ENCODE results near the gene RPUSD3. TPM values are rescaled to one million over a fixed set of nuclear protein-coding genes. Genes with fewer than 3 reads are reported as not detected.

RPUSD3 gene, protein sequence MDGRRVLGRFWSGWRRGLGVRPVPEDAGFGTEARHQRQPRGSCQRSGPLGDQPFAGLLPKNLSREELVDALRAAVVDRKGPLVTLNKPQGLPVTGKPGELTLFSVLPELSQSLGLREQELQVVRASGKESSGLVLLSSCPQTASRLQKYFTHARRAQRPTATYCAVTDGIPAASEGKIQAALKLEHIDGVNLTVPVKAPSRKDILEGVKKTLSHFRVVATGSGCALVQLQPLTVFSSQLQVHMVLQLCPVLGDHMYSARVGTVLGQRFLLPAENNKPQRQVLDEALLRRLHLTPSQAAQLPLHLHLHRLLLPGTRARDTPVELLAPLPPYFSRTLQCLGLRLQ
- total RNA-seq, result 10 to 100 TPM; 56.9 to 67.1 TPM
- polyA plus RNA-seq (2013, experiment 1 of 2), result 52.2 TPM
- polyA plus RNA-seq (2013, experiment 2 of 2), result 47.5 TPM
- long read RNA-seq, experiment 1, transcript RPUSD3-201 (9 exons, 1,225 nt), result major isoform, 22 of 36 reads
- long read RNA-seq, experiment 1, partial matches to known transcripts, result 6 of 36 reads
- long read RNA-seq, experiment 1, other reads (novel, unspliced or antisense), result 6 of 36 reads
- long read RNA-seq, experiment 2, transcript RPUSD3-201 (9 exons, 1,225 nt), result major isoform, 51 of 72 reads
- long read RNA-seq, experiment 2, transcript RPUSD3-216 (4 exons, 2,491 nt), result minor isoform, 13 of 72 reads
- long read RNA-seq, experiment 2, partial matches to known transcripts, result 0 of 72 reads
- long read RNA-seq, experiment 2, other reads (novel, unspliced or antisense), result 8 of 72 reads
- long read RNA-seq, experiment 3, transcript RPUSD3-216 (4 exons, 2,491 nt), result minor isoform, 18 of 152 reads
- long read RNA-seq, experiment 3, transcript RPUSD3-201 (9 exons, 1,225 nt), result major isoform, 90 of 152 reads
- long read RNA-seq, experiment 3, partial matches to known transcripts, result 6 of 152 reads
- long read RNA-seq, experiment 3, other reads (novel, unspliced or antisense), result 31 of 152 reads
- long read RNA-seq, experiment 4, transcript RPUSD3-201 (9 exons, 1,225 nt), result major isoform, 145 of 193 reads
- long read RNA-seq, experiment 4, transcript RPUSD3-216 (4 exons, 2,491 nt), result minor isoform, 23 of 193 reads
- long read RNA-seq, experiment 4, partial matches to known transcripts, result 1 of 193 reads
- long read RNA-seq, experiment 4, other reads (novel, unspliced or antisense), result 21 of 193 reads

DNA sequence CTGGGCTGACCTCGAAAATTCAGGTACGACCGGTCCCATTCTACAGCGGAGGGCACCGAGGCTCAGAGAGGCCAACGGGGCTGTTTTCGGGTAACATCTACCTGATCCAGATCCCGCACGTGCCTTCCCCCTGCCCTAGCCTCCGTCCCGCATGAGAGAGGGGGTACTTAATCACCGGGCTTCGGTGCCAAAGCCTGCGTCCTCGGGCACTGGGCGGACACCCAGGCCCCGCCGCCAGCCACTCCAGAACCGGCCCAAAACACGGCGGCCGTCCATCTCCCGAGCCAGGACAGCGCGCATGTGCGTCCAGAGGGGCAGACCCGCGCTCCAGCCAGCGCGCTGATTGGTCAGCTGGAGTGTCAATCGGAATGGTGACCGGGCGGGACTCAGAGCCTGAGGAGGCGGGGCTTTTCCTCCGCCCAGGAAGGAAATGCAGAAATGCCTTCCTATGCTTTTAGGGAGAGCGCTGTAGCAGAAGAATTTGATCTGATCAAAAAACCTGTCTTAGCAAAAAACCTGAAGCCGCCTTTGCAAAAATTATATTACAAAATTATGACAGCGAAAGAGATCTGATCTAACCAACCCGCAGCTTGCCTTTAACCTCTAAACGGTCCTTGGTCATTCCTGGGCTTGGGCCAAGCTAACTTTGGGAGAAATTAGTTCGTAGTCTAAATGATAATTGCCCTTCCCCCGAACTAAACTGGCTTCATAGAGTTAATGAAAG, at the start of gene RPUSD3:
TSS of gene RPUSD3 (minus strand) at position 294 of the 724 bp plus-strand sequence. CDS start at position 276, 18 bp downstream.
- peaks cover 28% of the 10 kb centered on the region for H3K36me3 Mint-ChIP-seq (ENCODE audit: low read depth)
- no peaks in the 10 kb centered on the region for H3K4me1 Mint-ChIP-seq
- Histone ChIP-seq H3K4me1 (ENCODE audit: control insufficient read depth, insufficient read depth, low read length) (no peaks in the 10 kb centered on the region), H3K9ac (ENCODE audit: extremely low read depth, low read length, poor library complexity, severe bottlenecking) (peak within 1 kb of the TSS; percentile 63), H3K27me3 (ENCODE audit: control insufficient read depth, insufficient read depth, low read length, poor library complexity, severe bottlenecking) (no peaks in the 10 kb centered on the region), H3K27ac (ENCODE audit: low read depth, low read length) (no peak within 1 kb of the TSS), H3K36me3 (ENCODE audit: control insufficient read depth, insufficient read depth, low read length) (peaks cover 21% of the 10 kb centered on the region), H3K9me3 (ENCODE audit: control insufficient read depth, low read length) (no peaks in the 10 kb centered on the region), H3K4me3 (ENCODE audit: low read length) (peak within 1 kb of the TSS; percentile 94)
- TF ChIP-seq, protein P1, sequence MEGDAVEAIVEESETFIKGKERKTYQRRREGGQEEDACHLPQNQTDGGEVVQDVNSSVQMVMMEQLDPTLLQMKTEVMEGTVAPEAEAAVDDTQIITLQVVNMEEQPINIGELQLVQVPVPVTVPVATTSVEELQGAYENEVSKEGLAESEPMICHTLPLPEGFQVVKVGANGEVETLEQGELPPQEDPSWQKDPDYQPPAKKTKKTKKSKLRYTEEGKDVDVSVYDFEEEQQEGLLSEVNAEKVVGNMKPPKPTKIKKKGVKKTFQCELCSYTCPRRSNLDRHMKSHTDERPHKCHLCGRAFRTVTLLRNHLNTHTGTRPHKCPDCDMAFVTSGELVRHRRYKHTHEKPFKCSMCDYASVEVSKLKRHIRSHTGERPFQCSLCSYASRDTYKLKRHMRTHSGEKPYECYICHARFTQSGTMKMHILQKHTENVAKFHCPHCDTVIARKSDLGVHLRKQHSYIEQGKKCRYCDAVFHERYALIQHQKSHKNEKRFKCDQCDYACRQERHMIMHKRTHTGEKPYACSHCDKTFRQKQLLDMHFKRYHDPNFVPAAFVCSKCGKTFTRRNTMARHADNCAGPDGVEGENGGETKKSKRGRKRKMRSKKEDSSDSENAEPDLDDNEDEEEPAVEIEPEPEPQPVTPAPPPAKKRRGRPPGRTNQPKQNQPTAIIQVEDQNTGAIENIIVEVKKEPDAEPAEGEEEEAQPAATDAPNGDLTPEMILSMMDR (conservative IDR thresholded peaks at IDR 0.05), result no peak
- H3K27ac Mint-ChIP-seq, result peak within 1 kb of the TSS; percentile 91
- H3K9me3 Mint-ChIP-seq, result no peaks in the 10 kb centered on the region
- H3K27me3 Mint-ChIP-seq (ENCODE audit: insufficient read depth), result no peaks in the 10 kb centered on the region
- H3K4me3 Mint-ChIP-seq, result peak within 1 kb of the TSS; percentile 95
- 4 to 6% methylated on average over 32 to 42 of the region's 42 CpGs for WGBS, 2 experiments (ENCODE audit: insufficient coverage in 1 of 2, insufficient read length in 1 of 2)
- peak; percentile 99 for DNase-seq

DNA sequence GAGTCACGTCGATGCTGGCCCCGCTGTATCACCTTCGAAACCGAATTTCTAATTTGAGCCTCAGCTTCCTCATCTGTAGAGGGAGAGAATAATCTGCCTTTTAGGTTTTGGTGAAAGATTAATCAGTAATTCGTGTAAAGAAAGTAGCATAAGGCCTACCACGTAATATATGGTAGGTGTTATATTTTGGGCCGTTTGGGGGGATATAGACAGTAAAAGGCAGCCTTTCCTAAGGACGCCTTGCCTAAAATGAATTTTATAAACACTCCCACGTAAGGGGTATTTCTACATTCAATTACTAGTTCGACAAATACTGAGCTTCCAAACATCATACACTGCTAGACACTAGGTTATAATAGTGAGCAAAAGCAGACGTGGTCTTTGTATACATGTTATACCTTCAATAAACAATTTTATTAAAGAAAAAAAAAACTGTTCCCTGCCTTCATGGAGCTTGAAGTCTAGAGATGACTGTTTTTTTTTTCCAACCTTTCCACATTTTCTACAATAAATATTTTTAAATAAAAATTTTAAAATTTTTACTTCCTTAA, 47.3 kb upstream of the RPUSD3 start:
- H3K27ac ChIP-seq (ENCODE audit: low read depth, low read length), result no peak overlapping the region
- Mint-ChIP-seq H3K27me3 (ENCODE audit: insufficient read depth) (no peaks in the 10 kb centered on the region), H3K9me3 (no peaks in the 10 kb centered on the region), H3K4me3 (peak overlapping the region; percentile 96), H3K27ac (peak overlapping the region; percentile 99), H3K4me1 (no peaks in the 10 kb centered on the region), H3K36me3 (ENCODE audit: low read depth) (peaks cover 25% of the 10 kb centered on the region)
- DNase-seq, result no peak
- TF ChIP-seq, protein P1 (conservative IDR thresholded peaks at IDR 0.05), result no peak
- peaks cover 20% of the 10 kb centered on the region for H3K36me3 ChIP-seq (ENCODE audit: control insufficient read depth, insufficient read depth, low read length)
- H3K27me3 ChIP-seq (ENCODE audit: control insufficient read depth, insufficient read depth, low read length, poor library complexity, severe bottlenecking), result peaks cover 7% of the 10 kb centered on the region
- H3K9ac ChIP-seq (ENCODE audit: extremely low read depth, low read length, poor library complexity, severe bottlenecking), result peak overlapping the region; percentile 88
- 20 to 27% methylated on average over 8 to 12 of the region's 12 CpGs for WGBS, 2 experiments (ENCODE audit: insufficient coverage in 1 of 2, insufficient read length in 1 of 2)
- H3K9me3 ChIP-seq (ENCODE audit: control insufficient read depth, low read length), result no peaks in the 10 kb centered on the region
- no peaks in the 10 kb centered on the region for H3K4me1 ChIP-seq (ENCODE audit: control insufficient read depth, insufficient read depth, low read length)
- H3K4me3 ChIP-seq (ENCODE audit: low read length), result peak overlapping the region; percentile 95

All from endodermal cell (in vitro differentiated cells).